PFSK-1 (cell line): ENCODE results near the gene IGFBP2.

Source experiments
- FOXP2 ChIP-seq: optimal IDR thresholded peaks from 2 replicates; pipeline ENCODE3; 2011; ENCODE audit warnings: borderline replicate concordance, control low read depth, inconsistent platforms; ENCODE audit not compliant: insufficient read depth; ENCODE audit errors: extremely low read length, extremely low read depth
- POLR2AphosphoS5 ChIP-seq: IDR thresholded peaks from 2 replicates; pipeline ENCODE4 v1.6.1; 2012; ENCODE audit warnings: low read depth, mild to moderate bottlenecking, control low read depth, low read length, moderate library complexity
- REST ChIP-seq, 2 experiments: IDR thresholded peaks; 2 replicates each; pipeline versions ENCODE4 v1.6.1 to v1.8.0; 2011 to 2012; ENCODE audit warnings: low read depth in 2 of 2, low read length in 2 of 2, control low read depth in 1 of 2, inconsistent platforms in 1 of 2, mild to moderate bottlenecking in 1 of 2, moderate library complexity in 1 of 2; ENCODE audit not compliant: insufficient read depth in 1 of 2
- SIN3A ChIP-seq: IDR thresholded peaks from 2 replicates; pipeline ENCODE4 v1.6.1; 2012; ENCODE audit warnings: mild to moderate bottlenecking, low read length, moderate library complexity, borderline replicate concordance; ENCODE audit not compliant: insufficient read depth
- TAF1 ChIP-seq: IDR thresholded peaks from 2 replicates; pipeline ENCODE4 v1.6.1; 2012; ENCODE audit warnings: low read length, control low read depth, borderline replicate concordance; ENCODE audit not compliant: insufficient read depth

The IGFBP2 gene

GRCh38 chr2:216652566-216652965, 19.3 kb downstream of the IGFBP2 start:
- TF ChIP-seq REST (IDR thresholded peaks at IDR 0.05; ENCODE audit: insufficient read depth in 1 of 2, low read depth in 2 of 2, low read length in 2 of 2) (no peak), SIN3A (no peak), TAF1 (no peak), POLR2AphosphoS5 (no peak), FOXP2 (no peak)

GRCh38 chr2:216653093-216653799, 20.0 kb downstream of the IGFBP2 start:
- TF ChIP-seq FOXP2: no peak
- TF ChIP-seq TAF1: no peak
- no peak for TF ChIP-seq POLR2AphosphoS5
- no peak for TF ChIP-seq REST (IDR thresholded peaks at IDR 0.05; ENCODE audit: insufficient read depth in 1 of 2, low read depth in 2 of 2, low read length in 2 of 2)

GRCh38 chr2:216653931-216654365, 20.7 kb downstream of the IGFBP2 start:
- no peak for TF ChIP-seq TAF1
- no peak for TF ChIP-seq REST (IDR thresholded peaks at IDR 0.05; ENCODE audit: insufficient read depth in 1 of 2, low read depth in 2 of 2, low read length in 2 of 2)
- no peak for TF ChIP-seq FOXP2
- no peak for TF ChIP-seq SIN3A
- no peak for TF ChIP-seq POLR2AphosphoS5

GRCh38 chr2:216654528-216655052, 21.4 kb downstream of the IGFBP2 start:
- TF ChIP-seq FOXP2: no peak

- TF ChIP-seq FOXP2: no peak
- no peak for TF ChIP-seq TAF1
- TF ChIP-seq SIN3A: no peak
- TF ChIP-seq REST (IDR thresholded peaks at IDR 0.05; ENCODE audit: insufficient read depth in 1 of 2, low read depth in 2 of 2, low read length in 2 of 2): no peak
- no peak for TF ChIP-seq POLR2AphosphoS5
These were observed 24.1 kb downstream of the IGFBP2 start for GRCh38 chr2:216657086-216657855.
